Panc1 (cell line): ENCODE measurements around the gene TMEM51. TPM values are rescaled to one million over a fixed set of nuclear protein-coding genes. Genes with fewer than 3 reads are reported as not detected.

Experiments
- ATAC-seq: fragments of 200-7000 bp; cut with Tn5 transposase; 2 replicates; pipeline ENCODE4 v1.9.1; 2020; ENCODE audit warnings: mild to moderate bottlenecking, moderate library complexity
- BruUV-seq: library from RNA; stranded (reverse); fragments of 400-500 nt; replicated peaks from 2 replicates; lab custom pipeline; 2021; lab: Mats Ljungman, UMichigan
- CTCF ChIA-PET: fragments of 300-600 bp; sonication (Branson Sonifier 250); formaldehyde crosslinking; loops from one replicate; lab custom pipeline; 2022; ENCODE audit warnings: antibody characterized with exemption; lab: Charles Lee
- POLR2A ChIA-PET: fragments of 300-600 bp; sonication (Branson Sonifier 250); formaldehyde crosslinking; loops from one replicate; lab custom pipeline; 2022; ENCODE audit warnings: antibody characterized with exemption; lab: Charles Lee
- DNase-seq: peaks from one replicate; pipeline ENCODE4 v3.0.0-alpha.2; 2010; ENCODE audit warnings: low read depth, low spot score
- H3K27ac ChIP-seq: 2 replicates; pipeline ENCODE4 v1.5.1; 2011; ENCODE audit warnings: mild to moderate bottlenecking, low read length, inconsistent platforms
- H3K27me3 ChIP-seq: fragments of 200-500 bp; sonication (Bioruptor generic); 2 replicates; pipeline ENCODE4 v1.6.0; 2014; ENCODE audit warnings: low read length, inconsistent platforms; ENCODE audit not compliant: control insufficient read depth, insufficient read depth
- H3K36me3 ChIP-seq: fragments of 200-500 bp; sonication (Bioruptor generic); 2 replicates; pipeline ENCODE4 v1.5.1; 2014; ENCODE audit warnings: inconsistent platforms, mild to moderate bottlenecking, low read length, moderate library complexity; ENCODE audit not compliant: control insufficient read depth, insufficient read depth
- H3K4me1 ChIP-seq: 2 replicates; pipeline ENCODE4 v1.5.1; 2011; ENCODE audit warnings: inconsistent platforms, mild to moderate bottlenecking, low read length, moderate library complexity; ENCODE audit not compliant: control insufficient read depth, insufficient read depth
- H3K4me3 ChIP-seq, 2 experiments: 2 replicates each; pipeline ENCODE4 v1.5.1; 2011 to 2012; ENCODE audit warnings: low read depth in 2 of 2, low read length in 2 of 2, mild to moderate bottlenecking in 2 of 2, inconsistent platforms in 1 of 2, moderate library complexity in 1 of 2
- H3K9me3 ChIP-seq: fragments of 200-500 bp; sonication (Bioruptor generic); 2 replicates; pipeline ENCODE4 v1.5.1; 2014; ENCODE audit warnings: low read depth, mild to moderate bottlenecking, inconsistent platforms, low read length, moderate library complexity; ENCODE audit not compliant: control insufficient read depth, insufficient read depth
- CTCF ChIP-seq: fragments of 450-650 bp; IDR thresholded peaks from 2 replicates; pipeline ENCODE4 v1.5.1; 2017; ENCODE audit warnings: mild to moderate bottlenecking
- POLR2AphosphoS5 ChIP-seq: IDR thresholded peaks from 2 replicates; pipeline ENCODE4 v1.6.1; 2012; ENCODE audit warnings: mild to moderate bottlenecking, low read depth, low read length, moderate library complexity
- SIN3A ChIP-seq: IDR thresholded peaks from 2 replicates; pipeline ENCODE4 v1.6.1; 2012; ENCODE audit warnings: low read depth, mild to moderate bottlenecking, low read length, moderate library complexity, borderline replicate concordance; ENCODE audit not compliant: insufficient read depth
- TCF7L2 ChIP-seq: IDR thresholded peaks from 2 replicates; pipeline ENCODE4 v1.6.1; 2011; ENCODE audit warnings: mild to moderate bottlenecking, low read depth, low read length, inconsistent platforms
- in situ Hi-C: cut with HindIII; loops from 2 replicates; pipeline ENCODE4 v1.10.0; 2016; ENCODE audit warnings: low sequenced_read_pairs, low pct_unique_long_range_greater_than_20kb
- intact Hi-C: fragments of 100-400 bp; cut with micrococcal nuclease; formaldehyde crosslinking; loops from one replicate; pipeline ENCODE4 v1.10.0; 2022; ENCODE audit not compliant: unreplicated experiment
- total RNA-seq: library from RNA; stranded (reverse); gene quantifications from one replicate; pipeline ENCODE4 v1.2.1, GENCODE V29; 2021; ENCODE audit not compliant: unreplicated experiment
- TF ChIP-seq, protein P1 (sequence below), 2 experiments: IDR thresholded peaks; 2 replicates each; pipeline ENCODE4 v1.6.1; 2011 to 2012; ENCODE audit warnings: low read depth in 2 of 2, control low read depth in 1 of 2, low read length in 1 of 2, mild to moderate bottlenecking in 1 of 2, moderate library complexity in 1 of 2; ENCODE audit not compliant: insufficient read depth in 1 of 2

TMEM51 gene
- total RNA-seq, 1 experiment from 2014 or later = 25.8 TPM

GRCh38 chr1:15181564-15181963, 28.0 kb downstream of the TMEM51 start:
- no TSS peak for BruUV-seq
- CTCF ChIA-PET = no interaction called here
- H3K27ac ChIP-seq = no peak overlapping the region
- H3K4me1 ChIP-seq = peaks cover 53% of the 10 kb centered on the region
- TF ChIP-seq POLR2AphosphoS5 = no peak
- no peak for TF ChIP-seq TCF7L2
- TF ChIP-seq SIN3A = no peak
- TF ChIP-seq CTCF = no peak
- TF ChIP-seq, protein P1, sequence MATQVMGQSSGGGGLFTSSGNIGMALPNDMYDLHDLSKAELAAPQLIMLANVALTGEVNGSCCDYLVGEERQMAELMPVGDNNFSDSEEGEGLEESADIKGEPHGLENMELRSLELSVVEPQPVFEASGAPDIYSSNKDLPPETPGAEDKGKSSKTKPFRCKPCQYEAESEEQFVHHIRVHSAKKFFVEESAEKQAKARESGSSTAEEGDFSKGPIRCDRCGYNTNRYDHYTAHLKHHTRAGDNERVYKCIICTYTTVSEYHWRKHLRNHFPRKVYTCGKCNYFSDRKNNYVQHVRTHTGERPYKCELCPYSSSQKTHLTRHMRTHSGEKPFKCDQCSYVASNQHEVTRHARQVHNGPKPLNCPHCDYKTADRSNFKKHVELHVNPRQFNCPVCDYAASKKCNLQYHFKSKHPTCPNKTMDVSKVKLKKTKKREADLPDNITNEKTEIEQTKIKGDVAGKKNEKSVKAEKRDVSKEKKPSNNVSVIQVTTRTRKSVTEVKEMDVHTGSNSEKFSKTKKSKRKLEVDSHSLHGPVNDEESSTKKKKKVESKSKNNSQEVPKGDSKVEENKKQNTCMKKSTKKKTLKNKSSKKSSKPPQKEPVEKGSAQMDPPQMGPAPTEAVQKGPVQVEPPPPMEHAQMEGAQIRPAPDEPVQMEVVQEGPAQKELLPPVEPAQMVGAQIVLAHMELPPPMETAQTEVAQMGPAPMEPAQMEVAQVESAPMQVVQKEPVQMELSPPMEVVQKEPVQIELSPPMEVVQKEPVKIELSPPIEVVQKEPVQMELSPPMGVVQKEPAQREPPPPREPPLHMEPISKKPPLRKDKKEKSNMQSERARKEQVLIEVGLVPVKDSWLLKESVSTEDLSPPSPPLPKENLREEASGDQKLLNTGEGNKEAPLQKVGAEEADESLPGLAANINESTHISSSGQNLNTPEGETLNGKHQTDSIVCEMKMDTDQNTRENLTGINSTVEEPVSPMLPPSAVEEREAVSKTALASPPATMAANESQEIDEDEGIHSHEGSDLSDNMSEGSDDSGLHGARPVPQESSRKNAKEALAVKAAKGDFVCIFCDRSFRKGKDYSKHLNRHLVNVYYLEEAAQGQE (IDR thresholded peaks at IDR 0.05; ENCODE audit: insufficient read depth in 1 of 2, low read depth in 2 of 2, low read length in 1 of 2) = no peak
- no peak overlapping the region for H3K4me3 ChIP-seq
- POLR2A ChIA-PET = no interaction called here
- in situ Hi-C loops (no loop called here), intact Hi-C loops (no loop called here)
- ATAC-seq (no peak), DNase-seq (no peak)
- no peaks in the 10 kb centered on the region for H3K36me3 ChIP-seq
- no peaks in the 10 kb centered on the region for H3K9me3 ChIP-seq
- no peaks in the 10 kb centered on the region for H3K27me3 ChIP-seq

GRCh38 chr1:15184436-15185241, 31.1 kb downstream of the TMEM51 start:
- no peak for TF ChIP-seq CTCF
- POLR2A ChIA-PET = no interaction called here
- H3K9me3 ChIP-seq = no peaks in the 10 kb centered on the region
- peaks cover 37% of the 10 kb centered on the region for H3K4me1 ChIP-seq
- BruUV-seq = no TSS peak
- H3K27me3 ChIP-seq = no peaks in the 10 kb centered on the region
- intact Hi-C loops (no loop called here), in situ Hi-C loops (no loop called here)
- ATAC-seq (no peak), DNase-seq (no peak)
- CTCF ChIA-PET = no interaction called here
- no peaks in the 10 kb centered on the region for H3K36me3 ChIP-seq
- no peak overlapping the region for H3K4me3 ChIP-seq
- no peak overlapping the region for H3K27ac ChIP-seq
